ENCODE data around the gene TMC7. TPM values are rescaled to one million over a fixed set of nuclear protein-coding genes. Genes with fewer than 3 reads are reported as not detected.

TMC7 gene
- total and polyA plus RNA-seq, 9 of the 15 experiments (the other 6 are each of a cell fraction or from before 2014, with no cell fraction given), result 0.08 to 2.0 (median 1.5) TPM

DNA sequence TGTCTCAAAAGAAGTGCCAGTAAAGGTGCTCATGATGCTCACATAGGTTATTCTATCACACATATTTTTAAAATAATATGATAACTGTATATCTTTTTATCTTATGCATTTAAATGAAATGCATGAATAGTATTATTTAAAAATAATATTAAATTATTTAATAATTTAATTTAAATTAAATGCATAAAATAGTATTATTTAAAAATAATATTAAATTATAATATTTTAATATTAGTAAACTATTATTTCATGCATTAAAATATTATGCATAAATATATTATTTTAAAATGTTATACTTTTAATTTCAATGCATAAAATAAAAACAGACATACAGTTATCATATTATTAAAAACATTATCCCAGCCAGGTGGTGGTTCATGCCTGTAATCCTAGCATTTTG lies 33.4 kb downstream of the TMC7 start:
- Histone ChIP-seq H3K79me2 (ENCODE audit: control insufficient read depth, insufficient read depth, low read length) (no peaks in the 10 kb centered on the region), H3K9me3 (replicated peaks; ENCODE audit: control insufficient read depth, insufficient read depth, low read depth, low read length) (no peaks in the 10 kb centered on the region), H3K36me3 (ENCODE audit: control insufficient read depth, insufficient read depth, low read length) (no peaks in the 10 kb centered on the region), H3K9me1 (ENCODE audit: control insufficient read depth, insufficient read depth, low read length) (no peaks in the 10 kb centered on the region), H3K4me2 (ENCODE audit: insufficient read depth, low read length) (no peak overlapping the region), H3K4me3 (no peak overlapping the region), H3K27ac (ENCODE audit: extremely low read depth, low read depth, low read length) (no peak overlapping the region), H3K27me3 (ENCODE audit: control insufficient read depth in 2 of 2, insufficient read depth in 2 of 2, low read length in 2 of 2) (no peaks in the 10 kb centered on the region), H3K9ac (ENCODE audit: insufficient read depth in 1 of 2, low read depth in 2 of 2, low read length in 2 of 2) (no peak overlapping the region), H4K20me1 (replicated peaks; ENCODE audit: control insufficient read depth, insufficient read depth, low read length) (no peaks in the 10 kb centered on the region), H2AFZ (ENCODE audit: low read depth, low read length) (no peak overlapping the region), H3K4me1 (replicated peaks in 1 of 2; ENCODE audit: control insufficient read depth in 2 of 2, insufficient read depth in 2 of 2, low read length in 2 of 2) (no peaks in the 10 kb centered on the region; a peak in 1 of 5 replicates)
- ChIA-PET CTCF (ENCODE audit: low intra/inter-chr PET ratio) (no interaction called here), POLR2A (no interaction called here)
- no peak for ATAC-seq
- TF ChIP-seq, protein P1, sequence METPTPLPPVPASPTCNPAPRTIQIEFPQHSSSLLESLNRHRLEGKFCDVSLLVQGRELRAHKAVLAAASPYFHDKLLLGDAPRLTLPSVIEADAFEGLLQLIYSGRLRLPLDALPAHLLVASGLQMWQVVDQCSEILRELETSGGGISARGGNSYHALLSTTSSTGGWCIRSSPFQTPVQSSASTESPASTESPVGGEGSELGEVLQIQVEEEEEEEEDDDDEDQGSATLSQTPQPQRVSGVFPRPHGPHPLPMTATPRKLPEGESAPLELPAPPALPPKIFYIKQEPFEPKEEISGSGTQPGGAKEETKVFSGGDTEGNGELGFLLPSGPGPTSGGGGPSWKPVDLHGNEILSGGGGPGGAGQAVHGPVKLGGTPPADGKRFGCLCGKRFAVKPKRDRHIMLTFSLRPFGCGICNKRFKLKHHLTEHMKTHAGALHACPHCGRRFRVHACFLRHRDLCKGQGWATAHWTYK (CRISPR knock-in tag; IDR thresholded peaks at IDR 0.05), result no peak
- TF ChIP-seq PHF21A (IDR thresholded peaks at IDR 0.05; ENCODE audit: borderline replicate concordance, low read depth) (no peak), RBBP5 (IDR thresholded peaks at IDR 0.05; ENCODE audit: borderline replicate concordance, insufficient read depth, low read length, poor library complexity, severe bottlenecking) (no peak), HNRNPLL (IDR thresholded peaks at IDR 0.05; ENCODE audit: low read depth, low read length, poor library complexity, severe bottlenecking) (no peak), NCOR1 (IDR thresholded peaks at IDR 0.05) (no peak), ZKSCAN3 (CRISPR knock-in tag; IDR thresholded peaks at IDR 0.05) (no peak), ZNF175 (CRISPR knock-in tag; IDR thresholded peaks at IDR 0.05; ENCODE audit: low read depth) (no peak), NEUROD1 (IDR thresholded peaks at IDR 0.05; ENCODE audit: borderline replicate concordance, low read depth, low read length, partially characterized antibody) (no peak), CSDE1 (IDR thresholded peaks at IDR 0.05) (no peak), JUND (IDR thresholded peaks at IDR 0.05; ENCODE audit: borderline replicate concordance, low read depth, low read length) (no peak), JUND (tag; IDR thresholded peaks at IDR 0.05; ENCODE audit: borderline replicate concordance, low read depth, low read length) (no peak), ZNF232 (CRISPR knock-in tag; IDR thresholded peaks at IDR 0.05) (no peak), ILK (tag; IDR thresholded peaks at IDR 0.05; ENCODE audit: borderline replicate concordance, low read depth) (no peak), NFE2 (IDR thresholded peaks at IDR 0.05; ENCODE audit: low read depth) (no peak)
- TF ChIP-seq, protein P2, sequence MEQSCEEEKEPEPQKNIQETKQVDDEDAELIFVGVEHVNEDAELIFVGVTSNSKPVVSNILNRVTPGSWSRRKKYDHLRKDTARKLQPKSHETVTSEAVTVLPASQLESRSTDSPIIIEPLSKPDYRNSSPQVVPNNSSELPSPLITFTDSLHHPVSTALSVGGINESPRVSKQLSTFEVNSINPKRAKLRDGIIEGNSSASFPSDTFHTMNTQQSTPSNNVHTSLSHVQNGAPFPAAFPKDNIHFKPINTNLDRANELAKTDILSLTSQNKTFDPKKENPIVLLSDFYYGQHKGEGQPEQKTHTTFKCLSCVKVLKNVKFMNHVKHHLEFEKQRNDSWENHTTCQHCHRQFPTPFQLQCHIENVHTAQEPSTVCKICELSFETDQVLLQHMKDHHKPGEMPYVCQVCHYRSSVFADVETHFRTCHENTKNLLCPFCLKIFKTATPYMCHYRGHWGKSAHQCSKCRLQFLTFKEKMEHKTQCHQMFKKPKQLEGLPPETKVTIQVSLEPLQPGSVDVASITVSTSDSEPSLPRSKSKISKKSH (CRISPR knock-in tag; IDR thresholded peaks at IDR 0.05), result no peak
- TF ChIP-seq, protein P3, sequence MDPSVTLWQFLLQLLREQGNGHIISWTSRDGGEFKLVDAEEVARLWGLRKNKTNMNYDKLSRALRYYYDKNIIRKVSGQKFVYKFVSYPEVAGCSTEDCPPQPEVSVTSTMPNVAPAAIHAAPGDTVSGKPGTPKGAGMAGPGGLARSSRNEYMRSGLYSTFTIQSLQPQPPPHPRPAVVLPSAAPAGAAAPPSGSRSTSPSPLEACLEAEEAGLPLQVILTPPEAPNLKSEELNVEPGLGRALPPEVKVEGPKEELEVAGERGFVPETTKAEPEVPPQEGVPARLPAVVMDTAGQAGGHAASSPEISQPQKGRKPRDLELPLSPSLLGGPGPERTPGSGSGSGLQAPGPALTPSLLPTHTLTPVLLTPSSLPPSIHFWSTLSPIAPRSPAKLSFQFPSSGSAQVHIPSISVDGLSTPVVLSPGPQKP (CRISPR knock-in tag; IDR thresholded peaks at IDR 0.05), result no peak
- no peak for DNase-seq (ENCODE audit: extremely low read depth in 1 of 4, low spot score in 3 of 4)
- intact Hi-C loops (cut with micrococcal nuclease), result no loop called here
- in situ Hi-C loops (cut with MboI), result no loop called here
- no peak for FAIRE-seq
- no TSS peak for BruUV-seq (replicated peaks)

Measured in K562 (cell line).